Measurements from ENCODE around the gene ZEB2.

The ZEB2 gene

DNA sequence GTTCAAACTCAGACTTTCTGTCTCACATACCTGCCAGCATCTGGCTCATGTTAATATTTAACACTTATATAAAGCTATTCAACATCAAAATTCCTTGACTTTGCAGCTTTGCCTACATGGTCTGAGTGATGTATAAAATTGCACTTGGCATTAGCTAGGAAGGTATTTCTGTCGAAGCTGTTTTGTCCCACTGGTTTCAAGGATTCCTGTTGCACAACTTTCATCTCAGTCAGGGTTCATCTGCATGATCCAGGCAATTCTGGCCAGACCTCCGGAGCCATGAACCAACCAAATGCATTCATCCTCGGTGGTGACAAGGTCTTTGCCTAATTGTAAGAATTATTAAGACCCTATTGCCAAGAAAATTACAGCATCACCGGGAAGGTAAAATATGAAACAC is 185.4 kb downstream of the ZEB2 start:
- Histone ChIP-seq H4K20me1 (ENCODE audit: insufficient read depth) (no peaks in the 10 kb centered on the region), H3K4me2 (no peak overlapping the region), H3K79me2 (ENCODE audit: insufficient read depth, low read depth) (no peaks in the 10 kb centered on the region), H2AFZ (ENCODE audit: low read depth) (no peak overlapping the region), H3K27me3 (ENCODE audit: insufficient read depth, low read depth) (no peaks in the 10 kb centered on the region), H3K36me3 (ENCODE audit: insufficient read depth) (no peaks in the 10 kb centered on the region), H3K27ac (no peak overlapping the region), H3K4me1 (ENCODE audit: low read depth, poor library complexity, severe bottlenecking) (peaks cover 18% of the 10 kb centered on the region), H3K4me3 (IDR thresholded peaks at IDR 0.05; ENCODE audit: insufficient read depth, low read depth, low read length) (no peak overlapping the region), H3K9ac (no peak overlapping the region)
- TF ChIP-seq, protein P1, sequence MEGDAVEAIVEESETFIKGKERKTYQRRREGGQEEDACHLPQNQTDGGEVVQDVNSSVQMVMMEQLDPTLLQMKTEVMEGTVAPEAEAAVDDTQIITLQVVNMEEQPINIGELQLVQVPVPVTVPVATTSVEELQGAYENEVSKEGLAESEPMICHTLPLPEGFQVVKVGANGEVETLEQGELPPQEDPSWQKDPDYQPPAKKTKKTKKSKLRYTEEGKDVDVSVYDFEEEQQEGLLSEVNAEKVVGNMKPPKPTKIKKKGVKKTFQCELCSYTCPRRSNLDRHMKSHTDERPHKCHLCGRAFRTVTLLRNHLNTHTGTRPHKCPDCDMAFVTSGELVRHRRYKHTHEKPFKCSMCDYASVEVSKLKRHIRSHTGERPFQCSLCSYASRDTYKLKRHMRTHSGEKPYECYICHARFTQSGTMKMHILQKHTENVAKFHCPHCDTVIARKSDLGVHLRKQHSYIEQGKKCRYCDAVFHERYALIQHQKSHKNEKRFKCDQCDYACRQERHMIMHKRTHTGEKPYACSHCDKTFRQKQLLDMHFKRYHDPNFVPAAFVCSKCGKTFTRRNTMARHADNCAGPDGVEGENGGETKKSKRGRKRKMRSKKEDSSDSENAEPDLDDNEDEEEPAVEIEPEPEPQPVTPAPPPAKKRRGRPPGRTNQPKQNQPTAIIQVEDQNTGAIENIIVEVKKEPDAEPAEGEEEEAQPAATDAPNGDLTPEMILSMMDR (conservative IDR thresholded peaks at IDR 0.05; ENCODE audit: low read depth, low read length), result no peak

Data from KMS-11 (cell line).